Ureter (tissue), 1 donor: ENCODE data around the gene TUBA1B. TPM values are rescaled to one million over a fixed set of nuclear protein-coding genes. Genes with fewer than 3 reads are reported as not detected.

ENCODE experiments used
- DNase-seq: peaks from one replicate; pipeline ENCODE4 v3.0.0-alpha.2; 2020; ENCODE audit warnings: low spot score
- total RNA-seq: library from RNA; stranded (reverse); gene quantifications from one replicate; pipeline ENCODE4 v1.2.4, GENCODE V29; 2023
- donor health status: DM: yes; HTN: yes; CAD: no.

Gene TUBA1B
- total RNA-seq, 1 donor from 2014 or later = 496 TPM

GRCh38 chr12:49126852-49127763 lies 4.1 kb downstream of the TUBA1B start:
- no peak for DNase-seq

- DNase-seq = no peak
These were observed 10.0 kb downstream of the TUBA1B start for GRCh38 chr12:49121047-49121696.

- DNase-seq = no peak
These were observed 20.0 kb downstream of the TUBA1B start for GRCh38 chr12:49111206-49111605.

- DNase-seq = peak; percentile 98
These were observed 20.6 kb downstream of the TUBA1B start, which contains the start of gene LMBR1L for GRCh38 chr12:49110464-49111155. LMBR1L (minus strand) TSS chr12:49110847; CDS start chr12:49110555, 292 bp downstream.

- no peak for DNase-seq
These were observed 21.3 kb downstream of the TUBA1B start for GRCh38 chr12:49109641-49110463.

- peak; percentile 59 for DNase-seq
These were observed 22.2 kb downstream of the TUBA1B start for GRCh38 chr12:49108958-49109404.

GRCh38 chr12:49105504-49106084 lies 25.6 kb downstream of the TUBA1B start:
- peak; percentile 78 for DNase-seq

- no peak for DNase-seq
These were observed 26.4 kb downstream of the TUBA1B start for GRCh38 chr12:49104822-49105221.

GRCh38 chr12:49100380-49100779 lies 30.8 kb downstream of the TUBA1B start:
- DNase-seq = no peak

- DNase-seq = no peak
These were observed 32.5 kb downstream of the TUBA1B start for GRCh38 chr12:49098703-49099102.

- no peak for DNase-seq
These were observed 33.2 kb downstream of the TUBA1B start for GRCh38 chr12:49098035-49098451.

GRCh38 chr12:49097381-49097780 lies 33.8 kb downstream of the TUBA1B start:
- no peak for DNase-seq

- DNase-seq = no peak
These were observed 36.2 kb downstream of the TUBA1B start for GRCh38 chr12:49094975-49095365.

- DNase-seq = no peak
These were observed 36.8 kb downstream of the TUBA1B start, which contains the start of gene DHH for GRCh38 chr12:49094160-49094974. DHH (minus strand) TSS chr12:49094801; CDS start chr12:49094512, 289 bp downstream.

- no peak for DNase-seq
These were observed 37.4 kb downstream of the TUBA1B start for GRCh38 chr12:49093792-49094159.

GRCh38 chr12:49092816-49093406 lies 38.3 kb downstream of the TUBA1B start:
- DNase-seq = no peak

- no peak for DNase-seq
These were observed 38.9 kb downstream of the TUBA1B start for GRCh38 chr12:49092086-49092815.

- no peak for DNase-seq
These were observed 39.4 kb downstream of the TUBA1B start for GRCh38 chr12:49091836-49092085.
